ENCODE data around the gene FAM43A. TPM values are rescaled to one million over a fixed set of nuclear protein-coding genes. Genes with fewer than 3 reads are reported as not detected.

Gene FAM43A
- polyA plus RNA-seq, 2 of the 4 experiments (the other 2 are of a cell fraction) = 0.89 to 2.3 TPM

GRCh38 chr3:194675680-194676079, 10.0 kb upstream of the FAM43A start:
- CTCF ChIA-PET = interaction anchor here (0.9 to 1.1 kb wide), 2 partner anchors 431 to 596 kb away, joined by 4 read pairs; partner anchors contain the start of gene XXYLT1
- Histone ChIP-seq H3K4me3 (no peak overlapping the region), H3K4me1 (peaks cover 6% of the 10 kb centered on the region; the same call in 2 of the 3 replicates), H3K9me3 (no peaks in the 10 kb centered on the region), H3K27ac (no peak overlapping the region), H3K4me2 (peak overlapping the region; percentile 12; the same call in 1 of the 3 replicates)
- POLR2A ChIA-PET = no interaction called here
- DNase-seq (ENCODE audit: low read depth in 1 of 2, low spot score in 1 of 2) = no peak
- TF ChIP-seq NR3C1 (IDR thresholded peaks at IDR 0.05) (no peak), SMC3 (IDR thresholded peaks at IDR 0.05) (no peak), MAZ (IDR thresholded peaks at IDR 0.05; ENCODE audit: borderline replicate concordance, low read depth, low read length) (no peak), EHF (CRISPR knock-in tag; IDR thresholded peaks at IDR 0.05) (no peak), BHLHE40 (IDR thresholded peaks at IDR 0.05; ENCODE audit: low read depth, low read length) (no peak), CHD2 (IDR thresholded peaks at IDR 0.05; ENCODE audit: low read length, partially characterized antibody) (no peak), HMGXB4 (CRISPR knock-in tag; IDR thresholded peaks at IDR 0.05; ENCODE audit: borderline replicate concordance) (no peak), ZSCAN20 (CRISPR knock-in tag; IDR thresholded peaks at IDR 0.05) (no peak), MAFK (IDR thresholded peaks at IDR 0.05; ENCODE audit: partially characterized antibody) (no peak), HDAC2 (IDR thresholded peaks at IDR 0.05) (no peak), TP53 (CRISPR knock-in tag; IDR thresholded peaks at IDR 0.05) (no peak), TFCP2L1 (CRISPR knock-in tag; IDR thresholded peaks at IDR 0.05) (no peak), FOSB (CRISPR knock-in tag; IDR thresholded peaks at IDR 0.05) (no peak), ATOH8 (CRISPR knock-in tag; IDR thresholded peaks at IDR 0.05; ENCODE audit: low read depth) (no peak), ELK1 (IDR thresholded peaks at IDR 0.05; ENCODE audit: low read depth, low read length) (no peak)
- TF ChIP-seq, protein P1, sequence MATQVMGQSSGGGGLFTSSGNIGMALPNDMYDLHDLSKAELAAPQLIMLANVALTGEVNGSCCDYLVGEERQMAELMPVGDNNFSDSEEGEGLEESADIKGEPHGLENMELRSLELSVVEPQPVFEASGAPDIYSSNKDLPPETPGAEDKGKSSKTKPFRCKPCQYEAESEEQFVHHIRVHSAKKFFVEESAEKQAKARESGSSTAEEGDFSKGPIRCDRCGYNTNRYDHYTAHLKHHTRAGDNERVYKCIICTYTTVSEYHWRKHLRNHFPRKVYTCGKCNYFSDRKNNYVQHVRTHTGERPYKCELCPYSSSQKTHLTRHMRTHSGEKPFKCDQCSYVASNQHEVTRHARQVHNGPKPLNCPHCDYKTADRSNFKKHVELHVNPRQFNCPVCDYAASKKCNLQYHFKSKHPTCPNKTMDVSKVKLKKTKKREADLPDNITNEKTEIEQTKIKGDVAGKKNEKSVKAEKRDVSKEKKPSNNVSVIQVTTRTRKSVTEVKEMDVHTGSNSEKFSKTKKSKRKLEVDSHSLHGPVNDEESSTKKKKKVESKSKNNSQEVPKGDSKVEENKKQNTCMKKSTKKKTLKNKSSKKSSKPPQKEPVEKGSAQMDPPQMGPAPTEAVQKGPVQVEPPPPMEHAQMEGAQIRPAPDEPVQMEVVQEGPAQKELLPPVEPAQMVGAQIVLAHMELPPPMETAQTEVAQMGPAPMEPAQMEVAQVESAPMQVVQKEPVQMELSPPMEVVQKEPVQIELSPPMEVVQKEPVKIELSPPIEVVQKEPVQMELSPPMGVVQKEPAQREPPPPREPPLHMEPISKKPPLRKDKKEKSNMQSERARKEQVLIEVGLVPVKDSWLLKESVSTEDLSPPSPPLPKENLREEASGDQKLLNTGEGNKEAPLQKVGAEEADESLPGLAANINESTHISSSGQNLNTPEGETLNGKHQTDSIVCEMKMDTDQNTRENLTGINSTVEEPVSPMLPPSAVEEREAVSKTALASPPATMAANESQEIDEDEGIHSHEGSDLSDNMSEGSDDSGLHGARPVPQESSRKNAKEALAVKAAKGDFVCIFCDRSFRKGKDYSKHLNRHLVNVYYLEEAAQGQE (IDR thresholded peaks at IDR 0.05) = no peak
- TF ChIP-seq, protein P2, sequence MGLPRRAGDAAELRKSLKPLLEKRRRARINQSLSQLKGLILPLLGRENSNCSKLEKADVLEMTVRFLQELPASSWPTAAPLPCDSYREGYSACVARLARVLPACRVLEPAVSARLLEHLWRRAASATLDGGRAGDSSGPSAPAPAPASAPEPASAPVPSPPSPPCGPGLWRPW (IDR thresholded peaks at IDR 0.05) = no peak
- TF ChIP-seq, protein P3, sequence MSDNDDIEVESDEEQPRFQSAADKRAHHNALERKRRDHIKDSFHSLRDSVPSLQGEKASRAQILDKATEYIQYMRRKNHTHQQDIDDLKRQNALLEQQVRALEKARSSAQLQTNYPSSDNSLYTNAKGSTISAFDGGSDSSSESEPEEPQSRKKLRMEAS (IDR thresholded peaks at IDR 0.05) = no peak
- TF ChIP-seq, protein P4, sequence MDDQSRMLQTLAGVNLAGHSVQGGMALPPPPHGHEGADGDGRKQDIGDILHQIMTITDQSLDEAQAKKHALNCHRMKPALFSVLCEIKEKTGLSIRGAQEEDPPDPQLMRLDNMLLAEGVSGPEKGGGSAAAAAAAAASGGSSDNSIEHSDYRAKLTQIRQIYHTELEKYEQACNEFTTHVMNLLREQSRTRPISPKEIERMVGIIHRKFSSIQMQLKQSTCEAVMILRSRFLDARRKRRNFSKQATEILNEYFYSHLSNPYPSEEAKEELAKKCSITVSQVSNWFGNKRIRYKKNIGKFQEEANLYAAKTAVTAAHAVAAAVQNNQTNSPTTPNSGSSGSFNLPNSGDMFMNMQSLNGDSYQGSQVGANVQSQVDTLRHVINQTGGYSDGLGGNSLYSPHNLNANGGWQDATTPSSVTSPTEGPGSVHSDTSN (IDR thresholded peaks at IDR 0.05) = no peak
- WGBS (ENCODE audit: missing lambda C conversion rate) = 34% methylated on average over 4 of the region's 4 CpGs
- no peak for FAIRE-seq
- no peak for ATAC-seq

Data from A549 (cell line).